NCI-H510A treated with DMSO at 0.1 percent for 48 hours (cell line): Measurements from ENCODE around the gene TTLL1.
"Not testable (repeated sequence)": the region's sequence is repeated elsewhere in the genome, so short reads cannot be mapped to it uniquely, and the experiment has no call there.

ENCODE experiments used
- DNase-seq: peaks from one replicate; lab custom pipeline; 2025; lab: John Stamatoyannopoulos, UW

The TTLL1 gene

DNA sequence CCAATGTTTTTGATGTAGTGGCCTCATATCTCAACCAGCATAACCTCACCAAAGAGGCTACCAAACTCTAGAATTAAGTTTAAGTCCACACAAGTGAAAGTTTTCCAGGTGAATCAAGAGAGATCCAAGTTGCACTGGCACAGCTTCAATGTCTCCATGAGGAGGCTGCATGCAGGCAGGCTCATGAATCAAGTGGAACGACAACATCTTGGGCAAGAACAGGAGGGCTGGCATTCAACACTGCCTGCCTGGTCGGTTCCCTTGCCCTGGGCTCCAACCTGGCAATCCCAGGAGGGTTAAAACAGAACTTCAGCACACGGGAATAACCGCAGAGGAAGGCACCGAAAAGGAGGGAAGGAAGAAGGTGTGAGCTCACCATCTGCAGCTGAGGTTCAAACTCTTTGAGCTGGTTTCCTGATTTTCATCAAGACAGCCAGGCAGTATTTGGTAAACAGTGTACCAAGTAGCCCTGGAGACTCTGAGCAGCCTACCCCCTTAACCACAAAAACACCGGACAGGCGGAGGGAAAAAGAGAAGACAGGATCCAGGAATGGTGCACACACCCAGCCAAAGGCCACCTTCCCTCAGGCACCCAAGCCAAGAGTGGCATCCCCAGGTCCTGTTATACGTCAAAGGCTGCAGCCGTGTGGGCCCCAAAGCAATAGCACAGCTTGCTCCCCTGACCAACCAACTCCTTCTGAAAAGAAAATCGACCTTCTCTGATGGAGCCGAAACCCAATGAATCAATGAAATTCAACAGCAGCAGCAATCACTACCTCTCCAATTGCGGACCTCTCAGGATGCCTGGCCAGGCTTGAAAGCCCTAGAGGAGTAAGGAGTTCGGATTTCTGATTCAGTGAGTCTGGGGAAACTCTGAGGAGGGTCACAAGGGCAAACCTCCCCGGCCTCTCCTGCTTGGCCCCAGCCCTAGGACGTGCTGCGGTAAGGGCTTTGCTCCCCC is 75.6 kb downstream of the TTLL1 start:
- DNase-seq = no peak

DNA sequence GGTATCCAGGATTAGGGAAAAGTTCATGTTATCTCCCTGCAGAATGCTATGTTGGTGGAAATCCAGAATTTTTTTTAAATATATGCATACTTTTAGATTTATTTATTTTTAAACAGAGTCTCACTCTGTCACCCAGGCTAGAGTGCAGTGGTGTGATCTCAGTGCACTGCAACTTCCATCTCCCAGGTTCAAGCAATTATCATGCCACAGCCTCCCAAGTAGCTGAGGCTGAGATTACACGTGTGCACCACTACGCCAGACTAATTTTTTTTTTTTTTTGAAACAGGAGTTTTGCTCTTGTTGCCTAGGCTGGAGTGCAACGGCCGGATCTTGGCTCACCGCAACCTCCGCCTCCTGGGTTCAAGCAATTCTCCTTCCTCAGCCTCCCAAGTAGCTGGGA is 76.8 kb downstream of the TTLL1 start:
- no peak for DNase-seq

DNA sequence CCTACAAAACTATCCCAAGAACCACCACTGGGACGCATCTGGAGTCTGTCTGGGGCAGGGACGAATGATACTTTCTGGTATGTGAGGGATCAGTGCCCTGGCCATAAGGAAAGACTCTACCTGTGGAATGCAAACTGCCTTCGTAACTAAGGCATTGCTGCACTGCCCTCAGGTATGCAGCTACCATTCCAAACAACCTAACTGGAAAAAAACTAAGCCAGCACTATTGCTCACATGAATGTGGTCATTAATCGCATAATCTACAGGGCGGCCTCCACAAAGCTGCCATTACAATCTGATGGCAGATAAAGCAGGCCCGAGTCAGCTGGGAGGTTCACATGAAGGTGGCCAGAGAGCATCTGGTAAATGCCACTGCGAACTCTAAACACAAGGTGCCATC is 78.1 kb downstream of the TTLL1 start:
- DNase-seq = no peak

DNA sequence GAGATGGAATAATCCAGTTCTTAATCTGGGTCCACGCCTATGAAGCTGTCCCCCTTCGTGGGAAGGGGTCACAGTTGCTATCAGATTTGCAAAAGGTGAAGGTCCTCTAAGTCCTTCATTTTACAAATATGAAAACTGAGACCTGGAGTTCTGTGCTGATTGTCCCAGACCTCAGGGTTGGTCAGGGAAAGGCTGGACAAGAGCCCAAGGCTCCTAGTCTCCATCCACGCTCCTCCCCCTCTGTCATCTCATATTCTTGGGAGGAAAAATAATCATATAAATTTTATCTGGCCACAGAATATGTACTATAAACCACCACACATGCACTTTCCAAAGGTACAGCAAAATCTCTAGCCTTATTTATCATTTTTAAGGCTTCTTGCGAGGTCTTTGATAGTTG is 79.7 kb downstream of the TTLL1 start:
- DNase-seq = no peak

DNA sequence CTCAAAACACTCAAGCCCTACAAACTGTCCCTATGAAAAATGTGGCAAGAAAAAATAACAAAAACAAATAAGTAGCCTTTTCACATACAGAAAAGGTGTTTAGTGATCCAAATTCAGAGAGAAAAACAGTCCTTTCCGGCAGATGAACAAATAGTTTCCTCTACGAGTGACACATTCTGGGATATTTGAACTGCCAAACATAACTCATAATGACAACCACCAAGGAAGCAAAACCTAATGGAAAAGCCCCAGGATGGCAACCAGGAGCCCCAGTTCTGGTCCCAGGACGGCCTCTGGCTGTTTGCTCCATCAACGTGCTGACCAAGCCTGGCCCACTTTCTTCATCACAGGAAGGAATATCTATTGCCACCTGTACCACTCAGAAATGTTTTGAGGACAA is 80.3 kb downstream of the TTLL1 start:
- no peak for DNase-seq

DNA sequence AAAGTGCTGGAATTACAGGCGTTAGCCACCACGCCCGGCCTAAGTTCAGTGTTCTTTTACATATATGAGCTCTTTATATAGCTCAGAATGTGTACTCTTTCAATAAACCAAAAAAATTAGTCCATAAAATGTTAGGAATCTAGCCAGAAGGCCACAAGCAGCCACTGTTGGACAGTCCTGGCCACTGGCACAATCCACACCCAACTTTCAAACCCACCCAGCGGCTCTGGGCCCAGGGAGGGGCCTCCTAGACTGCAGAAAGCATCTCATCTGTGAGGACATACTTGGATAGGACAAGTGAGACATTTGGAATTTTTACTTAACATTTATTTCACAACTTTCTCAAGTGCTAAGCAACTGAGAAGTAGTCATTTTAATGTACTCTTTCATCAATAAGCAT is 80.7 kb downstream of the TTLL1 start:
- DNase-seq = no peak

DNA sequence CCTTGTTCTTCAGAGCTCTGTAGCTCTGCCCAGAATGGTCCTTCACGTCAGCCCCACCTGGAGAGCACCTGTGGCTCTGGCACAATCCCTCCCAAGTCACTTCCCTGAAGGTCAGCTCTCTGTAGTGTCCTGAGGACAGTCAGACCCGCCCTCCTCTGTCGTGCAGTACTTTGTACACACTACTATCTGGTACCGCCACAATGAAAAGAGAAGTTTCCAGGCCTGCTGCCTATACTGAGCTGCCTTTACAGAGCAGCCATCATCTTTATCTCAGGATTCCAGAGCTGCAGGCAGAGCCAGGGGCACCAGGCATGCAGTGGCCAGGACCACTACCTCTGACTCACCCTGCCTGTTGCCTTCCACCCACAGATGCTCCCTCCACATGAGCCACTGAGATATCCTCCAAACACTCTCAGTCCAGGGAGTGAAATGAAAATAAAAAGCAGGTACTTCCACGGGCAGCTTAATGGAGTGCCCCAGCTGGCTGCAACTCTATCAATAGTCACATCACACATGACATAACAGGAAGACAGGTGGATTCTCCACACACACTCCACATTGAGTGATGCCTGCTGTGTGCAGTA is 81.6 kb downstream of the TTLL1 start:
- DNase-seq = peak; percentile 28

DNA sequence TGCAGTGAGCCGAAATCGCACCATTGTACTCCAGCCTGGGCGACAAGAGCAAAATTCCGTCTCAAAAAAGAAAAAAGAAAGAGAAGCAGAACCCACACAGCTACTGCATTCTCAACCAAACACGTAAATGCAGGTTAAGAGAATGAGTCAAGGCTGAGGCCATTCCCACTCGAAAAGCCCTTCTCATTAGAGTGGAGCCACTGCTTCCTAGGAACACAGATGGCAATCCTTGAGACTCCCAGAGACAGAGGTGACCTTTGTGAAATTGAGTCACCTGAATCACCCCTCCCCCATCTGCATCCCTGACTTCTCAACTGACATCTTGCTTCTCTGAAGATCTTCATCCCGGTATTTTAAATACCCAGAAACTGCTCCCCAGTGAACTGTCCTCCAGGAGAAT is 82.4 kb downstream of the TTLL1 start:
- no peak for DNase-seq

DNA sequence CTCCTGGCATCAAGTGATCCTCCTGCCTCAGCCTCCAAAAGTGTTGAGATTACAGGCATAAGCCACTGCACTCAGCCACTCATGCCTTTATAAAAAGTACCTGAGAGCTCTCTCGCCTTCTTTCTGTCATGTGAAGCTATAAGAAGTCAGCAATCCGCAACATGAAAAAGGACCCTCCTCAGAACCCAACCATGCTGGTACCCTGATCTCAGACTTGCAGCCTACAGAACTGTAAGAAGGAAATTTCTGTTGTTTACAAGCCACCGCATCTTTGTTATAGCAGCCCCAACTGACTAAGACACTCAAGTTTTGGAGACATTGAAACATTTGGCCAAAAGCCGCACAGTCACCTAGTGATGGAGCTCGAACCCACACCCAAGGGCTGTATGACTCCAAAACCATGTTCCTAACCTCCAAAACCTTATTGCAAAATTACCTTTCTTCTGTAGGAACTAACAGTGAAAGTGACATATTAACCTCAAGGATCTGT is 83.1 kb downstream of the TTLL1 start:
- no peak for DNase-seq

DNA sequence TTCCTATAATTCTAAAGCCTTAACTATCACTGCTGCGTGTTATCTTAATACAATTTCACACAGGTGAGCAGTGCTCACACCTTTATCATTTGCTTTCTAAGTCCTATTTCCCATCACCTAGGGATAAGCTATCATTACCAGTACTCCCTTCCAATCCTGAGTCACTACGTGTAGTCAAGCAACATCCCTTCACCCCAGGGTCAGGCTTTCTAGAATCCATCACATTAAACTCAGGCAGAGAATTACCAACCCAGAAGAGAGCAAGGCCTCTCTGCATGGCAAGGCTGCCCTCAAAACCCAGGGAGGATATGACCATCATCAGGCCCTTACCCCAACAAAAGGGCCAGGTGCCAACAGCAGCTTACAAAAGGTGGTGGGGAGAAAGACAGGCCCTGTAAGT is 84.1 kb downstream of the TTLL1 start:
- DNase-seq = no peak

DNA sequence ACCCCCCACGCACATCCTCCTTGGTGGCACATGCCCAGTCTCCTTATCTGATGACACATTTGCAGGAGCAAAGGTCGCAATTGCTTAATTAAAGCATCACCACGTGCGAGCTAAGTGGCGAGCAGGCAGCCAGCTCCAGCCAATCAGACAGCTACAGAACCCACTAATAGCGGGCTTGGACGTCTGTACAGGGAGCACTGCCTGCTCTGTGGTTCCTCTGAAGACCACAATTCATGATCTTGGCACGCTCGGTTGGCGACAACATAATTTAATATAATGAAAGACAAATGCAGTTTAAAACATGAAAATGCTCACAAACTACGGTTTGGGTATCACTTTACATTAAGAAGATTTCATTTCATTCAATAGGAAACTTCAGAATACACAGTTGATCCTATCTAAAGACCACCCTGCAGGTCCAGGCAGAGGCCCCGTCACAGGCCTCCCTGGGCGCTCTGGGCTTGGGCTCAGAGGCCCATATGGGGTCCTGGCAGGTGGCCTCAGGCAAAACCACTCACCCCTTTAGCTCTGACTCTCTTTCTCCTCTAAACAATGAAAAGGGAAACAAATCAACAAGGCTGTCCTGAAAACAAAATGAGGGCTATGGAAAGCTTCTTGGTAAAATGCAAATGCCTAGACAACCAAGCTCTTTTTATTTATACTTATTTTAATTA is 84.7 kb downstream of the TTLL1 start:
- no peak for DNase-seq

DNA sequence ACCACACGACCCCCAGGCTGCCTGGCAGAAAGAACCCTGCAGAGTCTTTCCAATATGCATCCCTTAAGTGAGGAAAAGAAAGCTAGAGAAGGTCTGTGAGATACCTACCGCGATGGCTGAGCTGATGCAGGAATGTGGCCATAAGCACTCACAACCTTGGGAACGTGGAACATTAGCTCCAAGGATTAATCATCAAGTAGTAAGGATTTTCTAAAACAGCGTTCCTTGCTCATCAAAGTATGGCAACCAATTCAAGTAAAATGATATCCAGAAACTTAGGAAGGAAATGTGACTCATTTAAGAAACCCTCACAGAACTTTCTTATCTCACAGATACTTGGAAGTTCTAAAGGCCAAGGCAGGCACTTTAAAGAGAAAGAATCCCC is 87.0 kb downstream of the TTLL1 start:
- DNase-seq = no peak

DNA sequence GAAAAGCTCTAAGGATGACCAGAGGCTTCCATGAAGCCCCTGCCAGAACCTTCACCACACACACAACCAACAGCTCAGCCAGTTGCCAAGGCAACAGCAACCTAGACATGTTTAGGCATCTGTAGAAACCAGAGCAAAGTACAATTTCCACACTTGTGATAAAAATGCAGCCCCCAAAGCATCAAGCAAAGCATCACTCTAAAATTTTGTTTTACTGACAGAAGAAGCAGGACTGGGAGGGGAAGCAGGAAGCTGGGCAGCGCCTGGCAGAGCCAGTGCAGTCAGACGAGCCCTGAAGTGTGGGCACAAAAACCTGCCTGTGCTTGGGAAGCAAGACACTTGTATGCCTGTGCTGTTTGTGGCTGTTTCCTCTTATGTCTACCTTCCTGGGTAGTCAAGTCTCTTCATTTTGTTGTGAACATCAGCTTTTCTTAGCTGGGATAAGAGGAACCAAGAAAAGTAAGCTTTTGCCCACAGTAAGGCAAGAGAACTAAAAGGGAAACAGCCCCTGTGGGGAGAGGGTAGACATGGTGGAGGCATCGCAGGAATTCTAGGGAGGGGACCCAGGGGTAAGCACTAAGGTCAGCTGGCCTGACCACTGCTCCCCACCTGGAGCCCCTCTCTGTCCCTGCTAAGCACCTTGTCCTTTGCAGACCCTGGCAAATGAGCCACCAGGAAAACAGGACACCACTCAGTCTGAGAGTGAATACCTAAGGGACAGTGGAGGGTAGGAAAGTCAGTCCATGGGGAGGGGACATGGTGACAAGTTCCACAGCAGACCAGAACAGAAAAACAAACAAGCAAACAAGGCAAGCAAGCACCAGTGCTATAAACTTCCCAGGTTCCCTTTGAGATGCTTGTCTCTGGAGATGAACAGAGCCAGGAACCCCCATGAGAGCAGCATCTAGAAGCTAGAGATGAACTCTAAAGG is 87.7 kb downstream of the TTLL1 start:
- DNase-seq = no peak

DNA sequence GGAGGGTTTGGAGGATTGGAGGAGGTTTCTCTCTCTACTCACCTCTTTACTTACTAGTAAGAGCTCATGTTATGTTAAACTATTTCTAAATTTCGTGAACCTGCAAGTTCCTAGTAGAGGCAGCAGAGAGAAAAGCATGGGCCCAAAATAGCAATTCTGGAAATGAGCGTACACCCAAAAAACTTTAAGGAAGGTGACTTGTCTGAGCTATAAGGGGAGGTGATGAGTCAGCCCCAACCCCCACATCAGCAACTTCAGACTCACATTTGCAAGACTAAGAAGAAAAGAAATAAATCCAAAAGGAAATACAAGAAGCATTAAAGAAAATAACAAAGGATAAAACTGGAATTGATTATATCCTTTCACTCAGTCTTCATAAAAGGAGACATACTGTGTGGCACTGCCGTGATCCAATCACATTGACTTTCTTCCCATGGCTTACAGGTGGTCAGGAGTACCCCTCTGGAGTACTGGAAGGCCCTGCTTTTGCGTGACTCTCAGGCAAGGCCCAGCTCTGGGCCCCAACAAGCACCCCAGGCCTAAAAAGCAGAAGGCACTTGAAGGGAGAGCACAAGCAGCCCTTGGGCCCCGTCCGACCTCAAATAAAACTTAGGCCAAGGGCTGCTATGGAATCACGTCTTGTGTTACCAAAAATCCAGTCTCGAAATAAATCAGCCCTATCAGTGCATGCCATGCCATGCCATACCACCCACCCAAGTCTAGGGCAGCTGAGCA is 88.6 kb downstream of the TTLL1 start:
- no peak for DNase-seq

DNA sequence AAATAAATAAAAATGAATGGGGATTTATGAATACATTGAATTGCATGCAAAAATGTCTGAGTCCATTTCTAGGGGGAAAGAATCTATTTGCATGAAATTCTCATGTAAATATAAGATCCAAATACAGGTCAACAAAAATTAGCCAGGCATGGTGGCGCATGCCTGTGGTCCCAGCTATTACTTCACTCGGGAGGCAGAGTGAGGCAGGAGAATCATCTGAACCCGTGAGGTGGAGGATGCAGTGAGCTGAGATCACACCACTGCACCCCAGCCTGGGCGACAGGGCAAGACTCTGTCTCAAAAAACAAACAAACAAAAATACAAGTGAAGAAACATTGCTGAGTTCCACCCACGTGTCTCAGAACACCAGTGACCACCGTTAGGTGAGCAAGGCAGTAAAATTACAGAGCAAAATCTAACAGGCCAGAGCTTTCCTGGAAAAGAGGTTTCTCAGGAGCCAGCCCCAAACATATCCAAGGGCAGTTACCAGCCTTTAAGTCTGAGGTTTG is 91.6 kb downstream of the TTLL1 start:
- DNase-seq = no peak

DNA sequence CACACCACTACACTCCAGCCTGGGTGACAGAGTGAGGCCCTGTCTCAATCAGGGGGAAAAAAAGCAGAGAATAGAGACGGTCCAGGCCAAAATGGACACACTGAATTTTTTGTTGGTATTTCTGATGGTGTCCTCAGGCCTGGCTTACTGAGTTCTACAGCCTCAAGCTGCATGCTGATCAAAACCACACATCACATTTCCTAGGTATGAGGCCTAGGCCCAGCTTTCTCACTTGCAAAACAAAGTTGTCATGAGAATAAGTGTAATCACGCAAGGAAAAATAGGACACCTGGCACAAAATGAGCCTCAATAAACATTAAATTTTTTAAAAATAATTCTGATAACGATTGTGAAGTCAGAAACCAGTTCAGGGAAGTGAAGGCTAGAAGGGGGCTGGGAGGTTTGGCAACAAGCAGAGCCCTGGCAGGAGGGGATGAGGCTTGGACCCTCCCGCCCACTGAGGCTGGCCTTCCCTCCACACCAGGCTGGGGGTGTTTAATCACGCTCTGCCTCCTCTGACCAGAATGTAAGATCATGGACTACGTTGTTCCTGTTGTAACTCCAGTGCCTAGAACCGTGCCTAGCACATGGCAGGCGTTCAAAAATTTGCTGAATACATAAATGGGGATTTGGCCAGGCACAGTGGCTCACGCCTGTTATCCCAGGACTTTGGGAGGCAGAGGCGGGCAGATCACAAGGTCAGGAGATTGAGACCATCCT is 92.4 kb downstream of the TTLL1 start:
- DNase-seq = no peak

DNA sequence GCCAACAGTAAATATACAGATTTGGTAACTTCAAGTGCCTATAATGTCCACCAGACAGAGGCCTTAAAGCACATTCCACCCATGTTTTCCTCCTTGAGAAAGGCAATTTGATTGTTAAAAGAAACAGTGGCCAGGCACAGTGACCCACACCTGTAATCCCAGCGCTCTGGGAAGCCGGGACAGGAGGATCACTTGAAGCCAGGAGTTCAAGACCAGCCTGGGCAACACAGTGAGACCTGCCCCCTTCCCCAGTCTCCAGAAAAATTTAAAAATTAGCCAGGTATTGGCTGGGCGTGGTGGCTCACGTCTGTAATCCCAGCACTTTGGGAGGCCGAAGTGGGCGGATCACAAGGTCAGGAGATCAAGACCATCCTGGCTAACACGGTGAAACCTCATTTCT is 93.5 kb downstream of the TTLL1 start:
- DNase-seq = not testable (repeated sequence)

DNA sequence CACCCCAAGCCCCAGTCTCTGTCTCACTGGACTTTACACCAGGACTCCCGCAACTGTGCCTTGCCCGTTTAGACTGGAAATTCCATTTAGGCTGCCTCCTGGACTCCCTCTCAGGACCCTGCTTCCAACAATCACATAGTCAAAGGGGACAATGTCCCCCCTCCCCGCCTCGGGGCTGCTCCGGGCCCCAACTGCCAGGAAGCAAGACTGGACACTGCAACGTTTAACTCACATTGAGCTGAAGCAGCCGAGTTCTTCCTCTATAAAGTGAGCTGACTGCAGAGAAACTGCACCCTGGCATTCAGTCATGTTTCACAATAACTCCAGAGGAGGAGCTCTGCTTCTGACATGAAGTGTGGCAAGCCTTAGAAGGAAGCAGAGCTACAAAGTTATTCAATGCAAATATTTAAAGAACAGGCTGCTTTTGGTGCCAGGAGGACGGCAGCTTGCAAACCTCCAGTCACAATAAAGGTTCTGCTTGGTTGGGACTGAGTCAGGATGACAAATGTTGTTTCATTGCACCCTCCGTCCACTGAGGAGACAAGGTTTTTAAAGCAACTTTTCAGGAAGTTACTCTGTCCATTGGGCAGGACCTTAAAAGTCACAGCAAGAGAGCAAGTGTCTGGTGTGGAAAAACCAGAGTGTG is 94.2 kb downstream of the TTLL1 start:
- DNase-seq = no peak

DNA sequence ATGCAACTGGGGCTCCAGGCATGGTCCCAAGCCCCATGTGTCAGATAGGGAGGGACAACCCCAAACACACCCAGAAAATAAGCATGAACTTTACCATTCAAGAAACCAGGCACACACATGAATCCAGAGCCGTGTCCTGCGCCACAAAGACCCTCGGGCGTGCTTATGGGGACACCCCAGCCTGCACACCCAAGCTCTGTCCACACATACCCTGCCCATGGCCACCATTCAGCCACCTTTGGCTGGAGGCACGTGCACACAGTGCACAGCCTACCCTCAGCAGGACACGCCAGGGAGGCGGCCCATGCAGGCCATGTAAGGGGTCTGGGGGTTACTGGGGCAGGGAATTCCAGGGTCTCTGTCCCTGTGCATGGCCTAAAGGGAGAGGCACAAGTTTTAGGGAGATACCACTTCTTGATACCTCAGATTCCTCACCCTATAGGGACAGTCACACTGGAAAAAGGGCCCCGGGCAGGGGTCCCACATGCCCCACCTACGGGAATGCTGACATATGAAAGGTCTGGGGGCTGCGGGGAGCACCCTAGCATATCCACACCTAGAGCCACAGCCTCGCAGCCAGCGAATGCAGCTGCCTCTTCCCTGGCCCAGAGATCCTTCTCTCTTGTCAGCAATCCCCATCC is 94.8 kb downstream of the TTLL1 start:
- no peak for DNase-seq
